GM12873 (cell line): Measurements from ENCODE around the gene SLC5A1.

Experiments used
- CTCF ChIP-seq: IDR thresholded peaks from 2 replicates; pipeline ENCODE4 v1.5.1; 2012; ENCODE audit warnings: low read depth, mild to moderate bottlenecking, moderate library complexity, low read length, control low read depth; ENCODE audit not compliant: insufficient read depth; ENCODE audit errors: missing control alignments

Gene SLC5A1

GRCh38 chr22:32063701-32064100, 20.6 kb downstream of the SLC5A1 start:
- no peak for TF ChIP-seq CTCF

GRCh38 chr22:32066820-32067219, 23.8 kb downstream of the SLC5A1 start:
- TF ChIP-seq CTCF: no peak

GRCh38 chr22:32067613-32068012, 24.6 kb downstream of the SLC5A1 start:
- TF ChIP-seq CTCF: no peak

GRCh38 chr22:32069579-32070372, 26.7 kb downstream of the SLC5A1 start:
- no peak for TF ChIP-seq CTCF

GRCh38 chr22:32073262-32073661, 30.2 kb downstream of the SLC5A1 start:
- no peak for TF ChIP-seq CTCF

- TF ChIP-seq CTCF: no peak
Measured at GRCh38 chr22:32073823-32074380, 30.8 kb downstream of the SLC5A1 start.

GRCh38 chr22:32075997-32076760, 33.1 kb downstream of the SLC5A1 start:
- TF ChIP-seq CTCF: no peak
